HepG2 (cell line): Measurements from ENCODE around the gene GPR87. TPM values are rescaled to one million over a fixed set of nuclear protein-coding genes. Genes with fewer than 3 reads are reported as not detected.
A peak's percentile ranks its signal among the peaks of the same experiment; 100 is the strongest.

Experiments
- ATAC-seq: fragments of 200-7000 bp; cut with Tn5 transposase; 3 replicates; pipeline ENCODE4 v1.9.1; 2020; ENCODE audit warnings: mild to moderate bottlenecking, moderate library complexity
- BruUV-seq: library from RNA; stranded (reverse); fragments of 400-500 nt; replicated peaks from 2 replicates; lab custom pipeline; 2021; lab: Mats Ljungman, UMichigan
- CTCF ChIA-PET: fragments of 300-600 bp; formaldehyde crosslinking; extraction: SDS; loops from one replicate; lab custom pipeline; 2021; ENCODE audit warnings: low total read pairs, inconsistent platforms, low intra/inter-chr PET ratio; lab: Yijun Ruan, JAX
- POLR2A ChIA-PET: fragments of 350-600 bp; sonication (Branson Sonifier 250); formaldehyde crosslinking; loops from one replicate; lab custom pipeline; 2020; ENCODE audit warnings: antibody characterized with exemption, inconsistent platforms; lab: Yijun Ruan, JAX
- DNase-seq: peaks from one replicate; pipeline ENCODE4 v3.0.0-alpha.2; 2015; ENCODE audit warnings: low spot score
- FAIRE-seq: peaks from 3 replicates; lab custom pipeline; 2011; peaks lifted over from hg19 to GRCh38; lab: Jason Lieb, UNC
- H2AFZ ChIP-seq: one replicate; pipeline ENCODE4 v1.6.1; 2011; ENCODE audit warnings: low read length, inconsistent platforms
- H3K27ac ChIP-seq: fragments of 300-600 bp; 3 replicates; pipeline ENCODE4 v1.8.0; 2011; ENCODE audit warnings: mixed run types, mild to moderate bottlenecking, mixed read lengths, low read length, inconsistent platforms; ENCODE audit not compliant: insufficient read depth; ENCODE audit errors: extremely low read length
- H3K27me3 ChIP-seq, 2 experiments: fragments of 200-600 bp in 1 of 2; 2 replicates in 1 of 2; 3 replicates in 1 of 2; pipeline versions ENCODE4 v1.6.0 to v1.8.0; 2011; ENCODE audit warnings: low read length in 2 of 2, mild to moderate bottlenecking in 2 of 2, moderate library complexity in 2 of 2, inconsistent platforms in 1 of 2; ENCODE audit not compliant: insufficient read depth in 2 of 2, control insufficient read depth in 1 of 2
- H3K36me3 ChIP-seq, 2 experiments: fragments of 200-600 bp in 1 of 2; replicated peaks in 1 of 2; 2 replicates in 1 of 2; 3 replicates in 1 of 2; pipeline versions ENCODE4 v1.5.1 to v1.8.0; 2011; ENCODE audit warnings: low read length in 2 of 2, inconsistent platforms in 1 of 2; ENCODE audit not compliant: insufficient read depth in 2 of 2, control insufficient read depth in 1 of 2
- H3K4me1 ChIP-seq: 2 replicates; pipeline ENCODE4 v1.5.1; 2012; ENCODE audit warnings: low read length, inconsistent platforms; ENCODE audit not compliant: insufficient read depth
- H3K4me2 ChIP-seq: 2 replicates; pipeline ENCODE4 v1.6.0; 2011; ENCODE audit warnings: low read depth, low read length, inconsistent platforms
- H3K4me3 ChIP-seq, 3 experiments: fragments of 200-600 bp in 1 of 3; sonication (generic), shearing (Covaris generic) in 1 of 3; replicated peaks in 1 of 3; 2 replicates each; pipeline ENCODE4 v1.5.1; 2011 to 2016; ENCODE audit warnings: low read length in 3 of 3, inconsistent platforms in 2 of 3, low read depth in 2 of 3, mild to moderate bottlenecking in 2 of 3, control low read depth in 1 of 3, mixed read lengths in 1 of 3; ENCODE audit not compliant: insufficient read depth in 1 of 3
- H3K79me2 ChIP-seq: one replicate; pipeline ENCODE4 v1.6.1; 2011; ENCODE audit warnings: low read length, inconsistent platforms; ENCODE audit not compliant: insufficient read depth
- H3K9ac ChIP-seq: 2 replicates; pipeline ENCODE4 v1.6.0; 2011; ENCODE audit warnings: mild to moderate bottlenecking, low read depth, low read length, inconsistent platforms; ENCODE audit not compliant: insufficient read depth
- H3K9me3 ChIP-seq: 2 replicates; pipeline ENCODE4 v1.5.1; 2012; ENCODE audit warnings: mild to moderate bottlenecking, low read length
- H4K20me1 ChIP-seq: 2 replicates; pipeline ENCODE4 v1.6.0; 2011; ENCODE audit warnings: inconsistent platforms, mild to moderate bottlenecking, low read length, moderate library complexity; ENCODE audit not compliant: insufficient read depth
- CTCF ChIP-seq: sonication (generic); formaldehyde crosslinking; IDR thresholded peaks from 2 replicates; pipeline ENCODE4 v1.5.0; 2020; ENCODE audit warnings: mild to moderate bottlenecking, missing genetic modification reagents, moderate library complexity
- HMG20B ChIP-seq: conservative IDR thresholded peaks from 2 replicates; pipeline ENCODE4 v1.6.1; 2016; ENCODE audit warnings: missing genetic modification reagents, missing compliant biosample characterization
- SSRP1 ChIP-seq: IDR thresholded peaks from 2 replicates; pipeline ENCODE4 v1.6.1; 2016; ENCODE audit warnings: control low read depth
- STAG1 ChIP-seq: sonication (generic); formaldehyde crosslinking; IDR thresholded peaks from 2 replicates; pipeline ENCODE4 v1.4.0; 2020; ENCODE audit warnings: missing genetic modification reagents
- ZNF281 ChIP-seq: sonication (generic); formaldehyde crosslinking; IDR thresholded peaks from 2 replicates; pipeline ENCODE4 v1.4.0; 2020; ENCODE audit warnings: missing genetic modification reagents, borderline replicate concordance
- WGBS: methylation state at CpG from one replicate; pipeline ENCODE4 v1.1.6; 2017; ENCODE audit warnings: low lambda C conversion rate; 5-methylcytosine and 5-hydroxymethylcytosine counted together
- in situ Hi-C: cut with HindIII; loops from 2 replicates; pipeline ENCODE4 v1.10.0; 2017; ENCODE audit warnings: low pct_unique_long_range_greater_than_20kb; ENCODE audit not compliant: extremely low pct_ligation_motif_present
- intact Hi-C: fragments of 100-400 bp; cut with micrococcal nuclease; formaldehyde crosslinking; loops from one replicate; pipeline ENCODE4 v1.10.0; 2022; ENCODE audit not compliant: unreplicated experiment
- polyA plus RNA-seq, 8 experiments: library from polyadenylated mRNA; depleted of rRNA in 3 of 8; stranded (reverse) in 7 of 8; unstranded in 1 of 8; fragments of >200 nt; fragmentation: Illumina TruSeq in 4 of 8; extraction: Trizol in 4 of 8; gene quantifications; 2 replicates each; pipeline versions ENCODE4 v1.2.1 to v1.2.3, GENCODE V29; 2011 to 2016; ENCODE audit warnings: low read depth in 4 of 8, missing spikeins in 1 of 8, mixed read lengths in 1 of 8; ENCODE audit not compliant: insufficient read depth in 1 of 8
- total RNA-seq, 5 experiments: library from RNA; depleted of rRNA; stranded (reverse); fragments of >200 nt; fragmentation: Illumina TruSeq; extraction: Trizol; gene quantifications; 2 replicates each; pipeline ENCODE4 v1.2.3, GENCODE V29; 2016; ENCODE audit warnings: low read depth in 1 of 5
- TF ChIP-seq, protein P1 (sequence below), 2 experiments: IDR thresholded peaks; 2 replicates each; pipeline ENCODE4 v1.6.1; 2011 to 2012; ENCODE audit warnings: low read length in 2 of 2, borderline replicate concordance in 1 of 2, low read depth in 1 of 2, mild to moderate bottlenecking in 1 of 2, moderate library complexity in 1 of 2

GPR87 gene
- total and polyA plus RNA-seq, 2 of the 13 experiments (the other 11 are each of a cell fraction or from before 2014, with no cell fraction given) = not detected

- Histone ChIP-seq H3K9me3 (no peaks in the 10 kb centered on the region), H3K27me3 (no peaks in the 10 kb centered on the region), H4K20me1 (no peaks in the 10 kb centered on the region), H3K4me3 (no peak overlapping the region), H3K4me2 (no peak overlapping the region), H2AFZ (no peak overlapping the region), H3K4me1 (0 out of 2 replicates have a peak, but pooled peaks cover 5% of the 10 kb centered on the region), H3K79me2 (no peaks in the 10 kb centered on the region), H3K36me3 (no peaks in the 10 kb centered on the region), H3K9ac (no peak overlapping the region), H3K27ac (no peak overlapping the region)
- DNase-seq = no peak
- CTCF ChIA-PET = no interaction called here
- no peak for TF ChIP-seq SSRP1 (CRISPR knock-in tag)
- TF ChIP-seq, protein P1, sequence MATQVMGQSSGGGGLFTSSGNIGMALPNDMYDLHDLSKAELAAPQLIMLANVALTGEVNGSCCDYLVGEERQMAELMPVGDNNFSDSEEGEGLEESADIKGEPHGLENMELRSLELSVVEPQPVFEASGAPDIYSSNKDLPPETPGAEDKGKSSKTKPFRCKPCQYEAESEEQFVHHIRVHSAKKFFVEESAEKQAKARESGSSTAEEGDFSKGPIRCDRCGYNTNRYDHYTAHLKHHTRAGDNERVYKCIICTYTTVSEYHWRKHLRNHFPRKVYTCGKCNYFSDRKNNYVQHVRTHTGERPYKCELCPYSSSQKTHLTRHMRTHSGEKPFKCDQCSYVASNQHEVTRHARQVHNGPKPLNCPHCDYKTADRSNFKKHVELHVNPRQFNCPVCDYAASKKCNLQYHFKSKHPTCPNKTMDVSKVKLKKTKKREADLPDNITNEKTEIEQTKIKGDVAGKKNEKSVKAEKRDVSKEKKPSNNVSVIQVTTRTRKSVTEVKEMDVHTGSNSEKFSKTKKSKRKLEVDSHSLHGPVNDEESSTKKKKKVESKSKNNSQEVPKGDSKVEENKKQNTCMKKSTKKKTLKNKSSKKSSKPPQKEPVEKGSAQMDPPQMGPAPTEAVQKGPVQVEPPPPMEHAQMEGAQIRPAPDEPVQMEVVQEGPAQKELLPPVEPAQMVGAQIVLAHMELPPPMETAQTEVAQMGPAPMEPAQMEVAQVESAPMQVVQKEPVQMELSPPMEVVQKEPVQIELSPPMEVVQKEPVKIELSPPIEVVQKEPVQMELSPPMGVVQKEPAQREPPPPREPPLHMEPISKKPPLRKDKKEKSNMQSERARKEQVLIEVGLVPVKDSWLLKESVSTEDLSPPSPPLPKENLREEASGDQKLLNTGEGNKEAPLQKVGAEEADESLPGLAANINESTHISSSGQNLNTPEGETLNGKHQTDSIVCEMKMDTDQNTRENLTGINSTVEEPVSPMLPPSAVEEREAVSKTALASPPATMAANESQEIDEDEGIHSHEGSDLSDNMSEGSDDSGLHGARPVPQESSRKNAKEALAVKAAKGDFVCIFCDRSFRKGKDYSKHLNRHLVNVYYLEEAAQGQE (IDR thresholded peaks at IDR 0.05; ENCODE audit: borderline replicate concordance in 1 of 2, low read depth in 1 of 2, low read length in 2 of 2) = no peak
- TF ChIP-seq STAG1 (CRISPR knock-in tag) = peak; percentile 60
- TF ChIP-seq CTCF (CRISPR knock-in tag) = peak; percentile 37
- TF ChIP-seq ZNF281 (CRISPR knock-in tag) = no peak
- no peak for TF ChIP-seq HMG20B (CRISPR knock-in tag)
- in situ Hi-C loops = no loop called here
- 1% methylated on average over 3 of the region's 3 CpGs for WGBS
- no TSS peak for BruUV-seq
- POLR2A ChIA-PET = no interaction called here
- no peak for FAIRE-seq
- intact Hi-C loops = loop anchor here (1.0 kb wide), 1 partner anchor 37 kb away; no protein-coding TSS in a partner anchor
- ATAC-seq = no peak
Measured at GRCh38 chr3:151290673-151291072, 25.9 kb downstream of the GPR87 start.
